ENCODE data around the gene DNM3. TPM values are rescaled to one million over a fixed set of nuclear protein-coding genes. Genes with fewer than 3 reads are reported as not detected.
"Not testable (repeated sequence)": the region's sequence is repeated elsewhere in the genome, so short reads cannot be mapped to it uniquely, and the experiment has no call there.

Gene DNM3
- total and polyA plus RNA-seq, 2 donors (not counting 1 experiment from before 2014, with no cell fraction given), result 1.0 to 1.3 TPM

DNA sequence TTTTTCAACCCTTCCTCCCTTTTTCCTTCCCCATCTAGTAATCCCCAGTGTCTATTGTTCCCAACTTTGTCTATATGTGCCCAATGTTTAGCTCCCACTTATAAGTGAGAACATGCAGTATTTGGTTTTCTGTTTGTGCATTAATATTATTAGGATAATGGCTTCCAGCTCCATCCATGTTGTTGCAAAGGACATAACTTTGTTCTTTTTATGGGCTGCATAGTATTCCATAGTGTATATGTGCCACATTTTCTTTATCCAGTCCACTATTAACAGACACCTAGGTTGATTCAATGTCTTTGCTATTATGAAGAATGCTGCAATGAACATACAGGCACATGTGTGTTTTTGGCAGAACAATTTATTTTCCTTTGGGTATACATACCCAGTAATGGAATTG lies 458.2 kb downstream of the DNM3 start:
- peaks cover 7% of the 10 kb centered on the region for H3K9me3 Mint-ChIP-seq (ENCODE audit: insufficient read depth)
- no peak overlapping the region for H2AFZ ChIP-seq (ENCODE audit: insufficient read depth, low read depth, low read length, poor library complexity, severe bottlenecking)
- no peaks in the 10 kb centered on the region for H3K27me3 ChIP-seq (replicated peaks in 1 of 4; ENCODE audit: control extremely low read depth in 1 of 4, control insufficient read depth in 3 of 4, insufficient read depth in 4 of 4, low read length in 3 of 4)
- ATAC-seq (ENCODE audit: low read depth), result no peak
- DNase-seq, result no peak
- H3K9me3 ChIP-seq (ENCODE audit: control extremely low read depth in 1 of 3, control insufficient read depth in 2 of 3, insufficient read depth in 1 of 3, low read length in 2 of 3), result peaks cover 0 to 10% (median 4%) of the 10 kb centered on the region in 3 donors
- H3K79me2 ChIP-seq (ENCODE audit: control insufficient read depth, insufficient read depth, low read length), result no peaks in the 10 kb centered on the region
- no peak overlapping the region for H3K27ac Mint-ChIP-seq
- no peak overlapping the region for H3K27ac ChIP-seq (ENCODE audit: low read length in 2 of 2)
- no peak overlapping the region for H3K9ac ChIP-seq (ENCODE audit: low read length)
- no peak overlapping the region for H3K4me3 ChIP-seq (ENCODE audit: control extremely low read depth in 1 of 5, extremely low read depth in 1 of 5, insufficient read depth in 1 of 5, low read depth in 2 of 5, low read length in 4 of 5)
- H3K27me3 Mint-ChIP-seq, result no peaks in the 10 kb centered on the region
- no peaks in the 10 kb centered on the region for H3K4me1 ChIP-seq (ENCODE audit: control insufficient read depth in 2 of 2, insufficient read depth in 2 of 2, low read length in 2 of 2)
- no peak overlapping the region for H3K4me3 Mint-ChIP-seq
- ChIA-PET POLR2A (no interaction called here), CTCF (no interaction called here)
- intact Hi-C loops (cut with micrococcal nuclease), result no loop called here
- no peaks in the 10 kb centered on the region for H3K4me1 Mint-ChIP-seq
- no peak overlapping the region for H3K4me2 ChIP-seq (replicated peaks; ENCODE audit: low read depth, low read length, poor library complexity, severe bottlenecking)
- TF ChIP-seq EZH2 (IDR thresholded peaks at IDR 0.05; ENCODE audit: borderline replicate concordance, insufficient read depth, low read depth, low read length, poor library complexity, severe bottlenecking), result no peak
- TF ChIP-seq, protein P1, sequence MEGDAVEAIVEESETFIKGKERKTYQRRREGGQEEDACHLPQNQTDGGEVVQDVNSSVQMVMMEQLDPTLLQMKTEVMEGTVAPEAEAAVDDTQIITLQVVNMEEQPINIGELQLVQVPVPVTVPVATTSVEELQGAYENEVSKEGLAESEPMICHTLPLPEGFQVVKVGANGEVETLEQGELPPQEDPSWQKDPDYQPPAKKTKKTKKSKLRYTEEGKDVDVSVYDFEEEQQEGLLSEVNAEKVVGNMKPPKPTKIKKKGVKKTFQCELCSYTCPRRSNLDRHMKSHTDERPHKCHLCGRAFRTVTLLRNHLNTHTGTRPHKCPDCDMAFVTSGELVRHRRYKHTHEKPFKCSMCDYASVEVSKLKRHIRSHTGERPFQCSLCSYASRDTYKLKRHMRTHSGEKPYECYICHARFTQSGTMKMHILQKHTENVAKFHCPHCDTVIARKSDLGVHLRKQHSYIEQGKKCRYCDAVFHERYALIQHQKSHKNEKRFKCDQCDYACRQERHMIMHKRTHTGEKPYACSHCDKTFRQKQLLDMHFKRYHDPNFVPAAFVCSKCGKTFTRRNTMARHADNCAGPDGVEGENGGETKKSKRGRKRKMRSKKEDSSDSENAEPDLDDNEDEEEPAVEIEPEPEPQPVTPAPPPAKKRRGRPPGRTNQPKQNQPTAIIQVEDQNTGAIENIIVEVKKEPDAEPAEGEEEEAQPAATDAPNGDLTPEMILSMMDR (IDR thresholded peaks at IDR 0.05), result no peak
- H4K20me1 ChIP-seq (ENCODE audit: control insufficient read depth, insufficient read depth, low read length, poor library complexity, severe bottlenecking), result no peaks in the 10 kb centered on the region
- no peaks in the 10 kb centered on the region for H3K36me3 ChIP-seq (replicated peaks in 1 of 2; ENCODE audit: control extremely low read depth in 1 of 2, control insufficient read depth in 1 of 2, extremely low read depth in 1 of 2, insufficient read depth in 2 of 2, low read length in 1 of 2)

DNA sequence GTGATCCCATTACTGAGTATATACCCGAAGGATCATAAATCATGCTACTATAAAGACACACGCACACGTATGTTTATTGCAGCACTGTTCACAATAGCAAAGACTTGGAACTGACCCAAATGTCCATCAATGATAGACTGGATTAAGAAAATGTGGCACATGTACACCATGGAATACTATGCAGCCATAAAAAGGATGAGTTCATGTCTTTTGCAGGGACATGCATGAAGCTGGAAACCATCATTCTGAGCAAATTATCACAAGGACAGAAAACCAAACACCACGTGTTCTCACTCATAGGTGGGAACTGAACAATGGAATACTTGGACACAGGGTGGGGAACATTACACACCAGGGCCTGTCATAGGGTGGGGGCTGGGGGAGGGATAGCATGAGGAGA lies 466.2 kb downstream of the DNM3 start:
- H3K27ac Mint-ChIP-seq; H3K4me3 ChIP-seq (ENCODE audit: control extremely low read depth in 1 of 5, extremely low read depth in 1 of 5, insufficient read depth in 1 of 5, low read depth in 2 of 5, low read length in 4 of 5); H3K27me3 Mint-ChIP-seq; H3K79me2 ChIP-seq (ENCODE audit: control insufficient read depth, insufficient read depth, low read length); H3K4me1 Mint-ChIP-seq; ATAC-seq (ENCODE audit: low read depth); H2AFZ ChIP-seq (ENCODE audit: insufficient read depth, low read depth, low read length, poor library complexity, severe bottlenecking); H3K9me3 ChIP-seq (ENCODE audit: control extremely low read depth in 1 of 3, control insufficient read depth in 2 of 3, insufficient read depth in 1 of 3, low read length in 2 of 3); H3K4me3 Mint-ChIP-seq; H3K4me1 ChIP-seq (ENCODE audit: control insufficient read depth in 2 of 2, insufficient read depth in 2 of 2, low read length in 2 of 2); H3K4me2 ChIP-seq (replicated peaks; ENCODE audit: low read depth, low read length, poor library complexity, severe bottlenecking); H3K9ac ChIP-seq (ENCODE audit: low read length); DNase-seq; POLR2A ChIA-PET; H3K36me3 ChIP-seq (replicated peaks in 1 of 2; ENCODE audit: control extremely low read depth in 1 of 2, control insufficient read depth in 1 of 2, extremely low read depth in 1 of 2, insufficient read depth in 2 of 2, low read length in 1 of 2); H4K20me1 ChIP-seq (ENCODE audit: control insufficient read depth, insufficient read depth, low read length, poor library complexity, severe bottlenecking); H3K9me3 Mint-ChIP-seq (ENCODE audit: insufficient read depth); CTCF ChIA-PET; H3K27ac ChIP-seq (ENCODE audit: low read length in 2 of 2); H3K27me3 ChIP-seq (replicated peaks in 1 of 4; ENCODE audit: control extremely low read depth in 1 of 4, control insufficient read depth in 3 of 4, insufficient read depth in 4 of 4, low read length in 3 of 4): not testable (repeated sequence)
- no CpG with 5 or more reads among the region's 4 CpGs for WGBS (ENCODE audit: insufficient coverage)
- intact Hi-C loops (cut with micrococcal nuclease), result loop anchor here (5.0 kb wide), 1 partner anchor 45 kb away; no protein-coding TSS in a partner anchor
